Measurements from ENCODE around the gene ZNF555.
A peak's percentile ranks its signal among the peaks of the same experiment; 100 is the strongest.
"Not testable (repeated sequence)": the region's sequence is repeated elsewhere in the genome, so short reads cannot be mapped to it uniquely, and the experiment has no call there.

The ZNF555 gene

GRCh38 chr19:2840794-2841791 is at the start of gene ZNF555:
Gene ZNF555, plus strand, starts transcription at chr19:2841475. Its CDS starts 98 bp downstream, at chr19:2841573.
- Mint-ChIP-seq H3K9me3 (peaks cover 9% of the 10 kb centered on the region), H3K4me1 (peaks cover 20% of the 10 kb centered on the region), H3K27ac (peak within 1 kb of the TSS; percentile 98), H3K4me3 (peak within 1 kb of the TSS; percentile 98), H3K27me3 (no peaks in the 10 kb centered on the region), H3K36me3 (peaks cover 24% of the 10 kb centered on the region)
- ATAC-seq: peak; percentile 99

DNA sequence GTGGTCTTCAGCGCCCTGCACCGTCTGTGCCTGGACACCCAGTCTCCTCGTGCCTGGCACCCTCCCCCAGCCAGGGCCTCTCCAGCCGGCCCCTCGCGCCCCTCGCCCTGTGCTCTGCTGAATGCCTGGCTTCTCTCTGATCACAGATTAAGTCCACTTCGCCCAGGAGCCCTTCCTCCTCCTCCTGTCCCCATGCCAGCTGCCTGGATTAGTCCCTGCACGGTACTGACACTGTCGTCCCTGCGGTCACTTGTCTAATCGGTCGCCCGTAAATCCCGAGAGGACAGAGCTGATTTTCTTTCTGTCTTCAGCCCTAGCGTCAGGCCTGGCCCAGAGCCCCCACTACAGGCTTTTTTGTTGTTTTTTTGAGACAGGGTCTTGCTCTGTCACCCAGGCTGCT is 49.4 kb upstream of the ZNF555 start:
- no peak for ATAC-seq
- no peaks in the 10 kb centered on the region for H3K9me3 Mint-ChIP-seq
- peaks cover 49% of the 10 kb centered on the region for H3K4me1 Mint-ChIP-seq
- H3K27ac Mint-ChIP-seq: peak overlapping the region; percentile 48
- no peak overlapping the region for H3K4me3 Mint-ChIP-seq
- no peaks in the 10 kb centered on the region for H3K27me3 Mint-ChIP-seq
- H3K36me3 Mint-ChIP-seq: peaks cover 75% of the 10 kb centered on the region

- H3K4me1 Mint-ChIP-seq: peaks cover 41% of the 10 kb centered on the region
- peaks cover 76% of the 10 kb centered on the region for H3K36me3 Mint-ChIP-seq
- not testable (repeated sequence) for H3K27me3 Mint-ChIP-seq, H3K9me3 Mint-ChIP-seq, ATAC-seq, H3K27ac Mint-ChIP-seq, H3K4me3 Mint-ChIP-seq
Measured at GRCh38 chr19:2792666-2793065, 48.6 kb upstream of the ZNF555 start.

GRCh38 chr19:2793126-2793525 is 48.1 kb upstream of the ZNF555 start:
- peaks cover 72% of the 10 kb centered on the region for H3K36me3 Mint-ChIP-seq
- H3K27me3 Mint-ChIP-seq: no peaks in the 10 kb centered on the region
- no peak for ATAC-seq
- H3K4me3 Mint-ChIP-seq: no peak overlapping the region
- H3K27ac Mint-ChIP-seq: no peak overlapping the region
- H3K4me1 Mint-ChIP-seq: peaks cover 36% of the 10 kb centered on the region
- no peaks in the 10 kb centered on the region for H3K9me3 Mint-ChIP-seq

- ATAC-seq: no peak
- no peak overlapping the region for H3K27ac Mint-ChIP-seq
- no peaks in the 10 kb centered on the region for H3K9me3 Mint-ChIP-seq
- H3K4me1 Mint-ChIP-seq: peaks cover 32% of the 10 kb centered on the region
- no peak overlapping the region for H3K4me3 Mint-ChIP-seq
- H3K36me3 Mint-ChIP-seq: peaks cover 68% of the 10 kb centered on the region
- H3K27me3 Mint-ChIP-seq: no peaks in the 10 kb centered on the region
Measured at GRCh38 chr19:2793577-2793976, 47.7 kb upstream of the ZNF555 start.

GRCh38 chr19:2795827-2796658 is 45.2 kb upstream of the ZNF555 start:
- Mint-ChIP-seq H3K9me3 (no peaks in the 10 kb centered on the region), H3K4me3 (no peak overlapping the region), H3K27me3 (no peaks in the 10 kb centered on the region), H3K36me3 (peaks cover 63% of the 10 kb centered on the region), H3K27ac (no peak overlapping the region), H3K4me1 (peaks cover 8% of the 10 kb centered on the region)
- ATAC-seq: peak; percentile 36

DNA sequence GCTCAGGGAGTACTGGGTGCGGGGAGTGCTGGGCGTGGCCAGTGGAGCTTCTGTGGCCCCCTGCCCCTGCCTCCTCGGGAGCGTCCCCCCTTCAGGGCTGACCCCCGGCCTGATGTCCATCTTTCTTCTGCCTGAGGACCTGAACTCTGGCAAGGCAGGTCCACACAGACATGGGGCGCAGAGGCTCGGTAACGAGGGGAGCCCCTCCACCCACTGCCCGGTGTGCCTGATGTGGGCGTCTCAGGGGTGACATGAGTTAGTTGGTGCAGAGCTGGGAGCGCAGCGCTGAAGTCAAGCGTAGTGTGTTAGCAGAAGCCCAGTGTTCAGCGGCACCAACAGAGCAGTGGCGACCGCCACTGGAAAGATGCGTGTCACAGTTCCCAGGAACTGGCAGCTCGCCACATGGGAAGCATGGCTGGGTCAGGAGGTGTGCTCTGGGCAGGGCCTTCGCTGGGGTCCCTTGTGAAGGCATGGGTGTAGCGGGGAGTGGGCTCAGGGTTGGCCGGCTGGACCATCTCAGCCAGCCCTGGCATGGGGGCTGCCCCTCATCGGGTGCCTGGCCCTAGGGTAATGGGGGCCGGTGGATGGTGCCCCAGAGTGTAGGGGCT is 44.5 kb upstream of the ZNF555 start:
- H3K27ac Mint-ChIP-seq: no peak overlapping the region
- H3K9me3 Mint-ChIP-seq: no peaks in the 10 kb centered on the region
- H3K36me3 Mint-ChIP-seq: peaks cover 64% of the 10 kb centered on the region
- peaks cover 5% of the 10 kb centered on the region for H3K4me1 Mint-ChIP-seq
- no peaks in the 10 kb centered on the region for H3K27me3 Mint-ChIP-seq
- ATAC-seq: no peak
- no peak overlapping the region for H3K4me3 Mint-ChIP-seq

DNA sequence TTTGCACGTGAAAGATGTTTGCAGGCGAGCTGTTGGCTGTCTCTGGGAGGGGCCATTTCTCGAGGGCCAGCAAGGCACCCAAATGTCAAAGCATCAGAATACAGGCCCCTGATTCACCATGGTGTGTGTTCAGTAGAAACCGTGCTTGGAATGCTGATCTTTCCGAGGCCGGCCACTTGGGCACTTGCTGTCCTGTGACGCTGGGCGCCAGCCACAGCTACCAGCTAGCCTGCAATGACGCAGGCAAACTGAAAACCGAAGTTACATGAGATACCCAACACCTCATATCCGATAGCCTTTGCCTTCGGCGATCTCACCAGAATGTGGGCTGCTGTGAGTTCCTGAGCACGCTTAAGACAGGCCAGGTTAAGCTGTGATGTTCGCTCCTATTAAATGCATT is 44.0 kb upstream of the ZNF555 start:
- H3K36me3 Mint-ChIP-seq: peaks cover 65% of the 10 kb centered on the region
- H3K4me3 Mint-ChIP-seq: no peak overlapping the region
- no peaks in the 10 kb centered on the region for H3K27me3 Mint-ChIP-seq
- no peak for ATAC-seq
- no peaks in the 10 kb centered on the region for H3K9me3 Mint-ChIP-seq
- no peak overlapping the region for H3K27ac Mint-ChIP-seq
- H3K4me1 Mint-ChIP-seq: no peaks in the 10 kb centered on the region

DNA sequence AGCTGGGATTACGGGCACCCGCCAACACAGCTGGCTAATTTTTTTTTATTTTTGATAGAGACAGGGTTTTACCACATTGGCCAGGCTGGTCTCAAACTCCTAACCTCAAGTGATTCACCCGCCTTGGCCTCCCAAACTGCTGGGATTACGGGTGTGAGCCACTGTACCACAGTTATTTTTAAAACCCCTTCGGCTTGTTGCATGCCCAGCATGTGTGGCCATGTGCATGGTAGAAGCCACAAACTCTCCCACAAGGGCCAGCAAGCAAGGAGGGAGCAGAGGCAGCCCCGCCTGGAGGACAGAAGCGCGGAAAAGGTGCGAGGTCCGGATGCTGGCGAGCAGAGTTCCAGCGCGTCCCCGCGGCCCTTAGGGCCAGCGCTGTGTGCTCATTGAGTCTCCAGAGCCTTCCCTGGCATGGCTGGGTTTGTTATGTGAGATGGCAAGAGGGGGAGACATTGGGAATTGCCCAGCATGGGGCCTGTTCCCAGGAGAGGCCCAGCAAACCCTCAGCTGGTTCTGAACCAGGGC is 43.1 kb upstream of the ZNF555 start:
- Mint-ChIP-seq H3K27ac (no peak overlapping the region), H3K4me3 (no peak overlapping the region), H3K9me3 (no peaks in the 10 kb centered on the region), H3K36me3 (peaks cover 67% of the 10 kb centered on the region), H3K27me3 (no peaks in the 10 kb centered on the region), H3K4me1 (peaks cover 7% of the 10 kb centered on the region)
- ATAC-seq: no peak

DNA sequence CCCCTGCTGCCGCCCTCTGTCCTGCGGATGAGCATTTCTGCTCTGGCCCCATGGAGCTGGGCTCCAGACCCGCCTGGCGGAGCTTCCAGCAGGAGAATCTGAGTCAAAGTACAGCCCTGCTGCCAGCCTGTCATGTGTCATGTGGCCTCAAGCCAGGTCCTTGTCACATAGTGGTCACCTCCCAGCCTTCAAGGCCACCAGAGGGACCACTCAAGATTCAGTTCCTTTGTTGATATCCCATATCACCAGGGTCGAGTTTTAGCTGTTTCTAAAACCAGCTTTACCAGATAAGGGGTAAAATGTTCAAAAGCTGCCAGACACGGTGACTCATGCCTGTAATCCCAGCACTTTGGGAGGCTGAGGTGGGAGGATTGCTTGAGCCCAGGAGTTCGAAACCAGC is 42.5 kb upstream of the ZNF555 start:
- no peak overlapping the region for H3K27ac Mint-ChIP-seq
- peaks cover 67% of the 10 kb centered on the region for H3K36me3 Mint-ChIP-seq

DNA sequence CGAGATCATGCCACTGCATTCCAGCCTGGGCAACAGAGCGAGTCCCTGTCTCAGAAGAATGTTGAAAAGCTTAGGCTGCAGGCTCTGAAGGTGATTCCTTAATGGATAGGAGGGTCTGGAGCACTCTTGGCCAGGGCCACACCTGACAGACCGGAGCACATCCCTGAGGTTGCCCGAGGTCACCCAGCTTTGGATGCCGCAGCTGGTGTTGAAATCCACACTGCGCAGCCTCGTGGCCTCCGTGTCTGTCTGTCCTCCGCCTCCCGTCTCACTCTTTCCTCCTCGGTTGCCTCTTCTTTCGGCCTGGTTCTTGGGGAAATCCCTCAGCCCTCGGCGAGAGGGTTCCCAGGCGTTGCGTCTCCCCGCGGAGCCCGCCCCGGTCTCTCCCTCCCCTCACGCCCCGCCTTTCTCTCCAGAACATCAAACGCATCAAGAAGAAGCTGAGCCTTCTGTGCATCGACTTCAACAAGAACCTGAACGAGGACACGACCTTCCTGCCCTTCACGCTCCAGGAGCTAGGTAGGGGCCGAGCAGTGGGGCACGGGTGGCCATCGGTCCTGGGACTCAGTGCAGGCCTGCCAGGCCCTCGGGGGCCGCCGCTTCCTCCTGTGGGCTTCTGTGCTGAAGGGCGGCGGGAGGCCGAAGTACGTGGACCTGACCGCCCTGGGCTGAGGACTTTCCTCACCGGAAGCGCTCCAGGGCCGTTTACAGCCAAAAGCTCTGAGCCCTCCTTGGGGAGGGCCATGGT is 41.8 kb upstream of the ZNF555 start:
- Mint-ChIP-seq H3K4me1 (peaks cover 16% of the 10 kb centered on the region), H3K27ac (no peak overlapping the region), H3K9me3 (no peaks in the 10 kb centered on the region), H3K36me3 (peaks cover 72% of the 10 kb centered on the region), H3K4me3 (no peak overlapping the region), H3K27me3 (no peaks in the 10 kb centered on the region)
- no peak for ATAC-seq

More for the DNA sequence above, 42.5 kb upstream of the ZNF555 start:
- Mint-ChIP-seq H3K27me3 (no peaks in the 10 kb centered on the region), H3K4me1 (peaks cover 11% of the 10 kb centered on the region), H3K4me3 (no peak overlapping the region), H3K9me3 (no peaks in the 10 kb centered on the region)
- ATAC-seq: no peak

- H3K36me3 Mint-ChIP-seq: peaks cover 72% of the 10 kb centered on the region
- H3K27ac Mint-ChIP-seq: no peak overlapping the region
- peaks cover 16% of the 10 kb centered on the region for H3K4me1 Mint-ChIP-seq
- no peaks in the 10 kb centered on the region for H3K27me3 Mint-ChIP-seq
- no peaks in the 10 kb centered on the region for H3K9me3 Mint-ChIP-seq
- H3K4me3 Mint-ChIP-seq: no peak overlapping the region
- no peak for ATAC-seq
Measured at GRCh38 chr19:2800506-2800905, 40.8 kb upstream of the ZNF555 start.

DNA sequence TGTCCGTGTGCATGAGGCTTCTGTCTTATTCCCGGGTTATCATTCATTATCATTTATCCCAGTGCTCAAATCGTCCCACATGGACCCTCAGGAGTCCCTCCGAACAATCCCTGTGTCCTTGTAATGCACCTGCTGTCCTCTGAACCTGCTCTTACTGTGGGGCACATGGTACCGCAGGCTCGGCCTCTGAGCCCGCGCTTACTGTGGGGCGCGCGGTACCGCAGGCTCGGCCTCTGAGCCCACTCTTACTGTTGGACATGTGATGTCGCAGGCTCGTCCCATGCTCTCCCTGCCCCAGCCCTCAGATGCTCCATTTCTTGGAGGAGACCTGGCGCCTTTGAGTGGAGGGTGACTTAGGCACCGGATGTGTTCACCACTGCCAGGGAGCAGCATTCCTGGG is 38.4 kb upstream of the ZNF555 start:
- no peak overlapping the region for H3K4me3 Mint-ChIP-seq
- ATAC-seq: no peak
- no peaks in the 10 kb centered on the region for H3K27me3 Mint-ChIP-seq
- H3K27ac Mint-ChIP-seq: no peak overlapping the region
- H3K4me1 Mint-ChIP-seq: peaks cover 16% of the 10 kb centered on the region
- H3K36me3 Mint-ChIP-seq: peaks cover 57% of the 10 kb centered on the region
- no peaks in the 10 kb centered on the region for H3K9me3 Mint-ChIP-seq

DNA sequence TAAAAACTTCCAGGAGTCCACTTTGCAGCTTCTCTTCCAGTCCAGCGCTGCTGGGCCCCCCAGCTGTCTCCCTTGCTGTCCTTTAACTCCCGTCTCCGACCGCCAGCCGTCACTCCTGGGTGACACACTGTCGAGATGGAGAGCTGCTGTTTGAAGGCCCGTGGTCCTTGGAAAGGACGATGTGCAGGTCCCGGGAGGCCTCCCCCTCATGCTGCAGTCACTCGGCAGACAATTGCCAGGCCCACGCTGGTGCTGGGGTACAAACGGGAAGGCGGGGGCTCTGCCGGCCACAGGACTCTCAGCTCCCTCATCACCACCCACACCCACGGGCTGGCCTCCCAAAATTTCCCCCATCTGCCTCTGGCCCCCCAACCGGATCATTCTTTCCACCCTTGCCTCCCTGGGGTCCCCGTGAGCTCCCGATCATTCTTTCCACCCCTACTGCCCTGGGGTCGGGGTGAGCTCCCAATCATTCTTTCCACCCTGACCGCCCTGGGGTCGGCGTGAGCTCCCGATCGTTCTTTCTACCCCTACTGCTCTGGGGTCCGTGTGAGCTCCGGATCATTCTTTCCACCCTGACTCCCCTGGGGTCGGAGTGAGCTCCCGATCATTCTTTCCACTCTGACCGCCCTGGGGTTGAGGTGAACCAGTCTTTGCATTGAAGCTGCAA is 37.7 kb upstream of the ZNF555 start:
- peaks cover 16% of the 10 kb centered on the region for H3K4me1 Mint-ChIP-seq

More for the DNA sequence above, 37.7 kb upstream of the ZNF555 start:
- Mint-ChIP-seq H3K27me3 (no peaks in the 10 kb centered on the region), H3K36me3 (peaks cover 60% of the 10 kb centered on the region), H3K9me3 (no peaks in the 10 kb centered on the region), H3K4me3 (no peak overlapping the region), H3K27ac (peak overlapping the region; percentile 24)
- ATAC-seq: no peak

Data from stimulated activated memory B cell treated with anti-CD40 and anti-IgM and Interleukin-4, amounts not matched to agents 10 μg/mL and 1 μg/mL and 100 μg/mL, for 72 hours (primary cell).